Stimulated activated CD4-positive, alpha-beta T cell treated with anti-CD3 and anti-CD28 coated beads, Interleukin-4, amount 100 ng/mL, for 1 hour (primary cell): ENCODE measurements around the gene RUNX1.

Source experiments
- DNase-seq: peaks from one replicate; pipeline ENCODE4 v3.0.0-alpha.2; 2020

The RUNX1 gene

DNA sequence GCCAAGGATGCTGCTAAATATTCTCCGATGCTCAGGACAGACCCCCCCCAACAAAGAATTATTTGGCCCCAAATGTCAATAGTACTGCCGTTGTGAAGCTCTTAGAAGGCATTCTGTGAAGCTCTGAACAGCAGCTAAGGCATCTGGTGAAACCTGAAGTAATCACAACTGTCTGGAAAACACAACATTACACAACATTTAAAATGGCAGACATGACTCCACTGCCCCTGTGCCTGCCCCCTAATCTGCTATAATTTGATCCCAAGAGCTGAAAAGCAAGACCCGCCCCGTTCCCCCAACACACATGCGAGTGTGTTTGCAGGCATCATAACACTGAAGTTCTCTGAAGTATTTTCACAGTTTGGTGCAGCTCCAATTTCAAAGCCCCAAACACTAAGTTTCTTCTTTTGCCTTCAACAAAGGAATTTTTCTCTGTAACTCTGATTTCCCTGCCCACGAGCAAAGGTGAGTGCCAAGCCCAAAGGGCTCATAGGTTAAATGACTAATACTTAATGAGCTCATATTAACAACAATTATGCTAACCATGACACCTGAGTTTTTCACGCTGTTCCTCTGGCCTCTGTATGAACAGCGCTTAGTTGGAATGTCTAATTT, 251.1 kb downstream of the RUNX1 start:
- no peak for DNase-seq

GRCh38 chr21:34797201-34797525, 251.9 kb downstream of the RUNX1 start:
- no peak for DNase-seq

- DNase-seq: no peak
Observed at GRCh38 chr21:34796518-34797200, 252.4 kb downstream of the RUNX1 start.

DNA sequence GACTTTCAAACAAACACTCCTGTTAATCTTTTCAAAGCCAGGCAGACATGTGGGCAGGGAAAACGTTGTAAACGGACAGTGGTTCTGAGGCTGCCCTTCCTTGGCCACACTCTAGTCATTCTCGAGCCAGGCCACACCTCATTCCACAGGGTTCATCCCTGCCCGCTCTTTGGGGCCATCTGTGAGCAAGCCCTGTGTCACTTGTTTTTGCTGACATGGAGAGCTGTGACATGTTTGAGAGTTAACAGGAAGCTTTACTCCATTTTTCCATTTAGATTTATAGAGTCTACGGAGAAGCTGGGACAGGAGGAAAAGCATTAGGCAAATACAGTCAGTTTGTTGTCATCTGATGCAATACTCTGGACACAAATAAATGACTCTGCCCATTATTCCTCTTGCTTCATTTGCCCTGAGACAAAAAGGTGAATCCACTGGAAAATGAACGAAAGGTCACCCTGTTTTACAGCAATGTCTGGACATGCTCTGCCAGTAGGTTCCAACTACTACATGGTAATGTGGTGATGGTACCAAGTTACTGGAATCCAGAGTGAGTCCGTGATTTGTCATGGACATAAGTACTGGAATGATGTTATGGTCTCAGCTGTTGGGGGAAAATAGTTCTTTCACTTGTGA, 253.4 kb downstream of the RUNX1 start:
- DNase-seq: no peak

DNA sequence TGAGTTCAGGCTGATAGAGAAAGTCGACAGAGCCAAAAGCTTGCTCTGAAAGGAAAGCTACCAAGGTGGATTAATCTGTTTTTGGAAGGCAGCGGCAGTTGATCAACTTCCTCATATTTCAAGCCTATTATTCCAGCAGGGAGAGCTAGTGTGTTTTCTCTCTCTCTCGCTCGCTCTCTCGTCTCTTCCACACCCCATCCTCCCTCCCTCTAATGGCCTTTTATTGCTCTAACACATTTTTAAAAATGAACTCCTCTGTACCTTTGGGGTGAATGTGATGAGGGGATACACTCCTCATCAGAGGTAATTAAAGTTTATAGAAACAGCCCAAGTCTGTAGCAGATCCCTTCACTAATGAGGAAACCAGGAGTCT, 253.9 kb downstream of the RUNX1 start:
- no peak for DNase-seq

GRCh38 chr21:34794686-34795085, 254.4 kb downstream of the RUNX1 start:
- DNase-seq: no peak

GRCh38 chr21:34793471-34793870, 255.6 kb downstream of the RUNX1 start:
- no peak for DNase-seq

- no peak for DNase-seq
Observed at GRCh38 chr21:34792504-34793089, 256.5 kb downstream of the RUNX1 start.

DNA sequence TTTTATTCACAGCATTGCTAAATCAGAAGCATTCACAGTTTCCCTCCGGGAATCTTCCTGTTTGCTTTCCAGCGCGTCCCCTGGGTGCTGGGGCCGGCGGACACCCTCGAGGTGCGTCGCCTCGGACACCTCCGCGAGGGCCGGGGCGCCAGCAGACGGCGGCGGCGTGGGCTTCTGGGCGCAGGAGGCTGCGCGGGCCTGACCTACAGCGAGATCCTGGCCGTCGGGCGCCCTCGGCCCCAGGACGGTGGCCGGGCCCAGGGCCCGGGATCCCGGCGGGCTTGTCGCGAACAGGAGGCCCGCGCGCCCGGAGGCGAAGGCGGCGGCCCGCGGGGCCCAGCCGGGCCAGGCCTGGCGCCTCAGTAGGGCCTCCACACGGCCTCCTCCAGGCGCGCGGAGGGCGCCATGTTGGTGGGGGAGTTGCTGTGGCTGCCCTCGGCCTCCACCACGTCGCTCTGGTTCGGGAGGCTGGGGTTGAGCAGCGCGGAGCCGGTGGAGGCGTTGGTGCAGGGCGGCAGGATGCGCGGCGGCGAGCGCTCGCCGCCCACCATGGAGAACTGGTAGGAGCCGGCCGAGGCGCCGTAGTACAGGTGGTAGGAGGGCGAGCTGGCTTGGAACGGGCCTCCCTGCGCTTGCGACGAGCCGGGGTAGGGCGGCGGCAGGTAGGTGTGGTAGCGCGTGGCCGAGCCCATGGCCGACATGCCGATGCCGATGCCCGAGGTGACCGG, 257.2 kb downstream of the RUNX1 start:
- no peak for DNase-seq

DNA sequence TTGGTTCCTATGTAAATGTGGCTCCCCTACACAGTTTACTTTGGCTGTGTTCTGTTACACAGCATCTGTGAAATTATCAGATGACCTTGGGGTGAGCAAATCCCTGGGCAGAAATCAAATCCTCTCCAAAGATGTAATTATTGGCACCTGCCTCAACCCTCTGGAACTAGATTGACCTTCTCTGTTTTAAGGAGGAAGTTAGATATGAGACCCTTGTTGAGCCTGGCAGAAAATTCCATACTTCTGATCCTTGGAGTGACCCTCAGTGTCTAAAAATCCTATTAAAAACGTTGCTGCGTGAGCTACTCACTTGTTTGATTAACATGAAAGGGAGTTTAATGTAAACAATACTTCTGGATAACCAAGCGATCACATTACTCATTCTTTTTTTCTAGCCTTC, 258.3 kb downstream of the RUNX1 start:
- DNase-seq: no peak

- DNase-seq: no peak
Observed at GRCh38 chr21:34790341-34790740, 258.8 kb downstream of the RUNX1 start.

GRCh38 chr21:34788879-34789278, 260.2 kb downstream of the RUNX1 start:
- no peak for DNase-seq

GRCh38 chr21:34783815-34784214, 265.3 kb downstream of the RUNX1 start:
- DNase-seq: no peak

- DNase-seq: no peak
Observed at GRCh38 chr21:34782506-34783360, 266.4 kb downstream of the RUNX1 start.

DNA sequence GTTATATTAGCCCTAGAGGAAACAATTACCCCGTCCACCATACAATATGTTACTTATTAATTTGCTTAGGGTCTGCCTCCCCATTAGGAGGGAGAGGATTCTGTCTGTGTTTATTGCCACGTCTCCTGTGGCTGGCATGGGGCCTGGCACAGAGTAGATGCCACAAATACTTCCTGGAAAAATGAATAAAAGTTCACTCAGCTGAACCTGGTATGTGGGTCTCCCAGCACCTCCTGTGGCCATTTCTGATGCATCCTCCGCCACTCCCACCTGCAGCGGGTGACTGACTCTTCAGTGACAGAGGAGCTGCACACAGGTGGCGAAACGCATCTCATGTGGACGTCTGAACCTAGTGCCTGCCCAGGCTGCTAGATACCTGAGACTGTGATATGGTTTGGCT, 267.6 kb downstream of the RUNX1 start:
- no peak for DNase-seq

DNA sequence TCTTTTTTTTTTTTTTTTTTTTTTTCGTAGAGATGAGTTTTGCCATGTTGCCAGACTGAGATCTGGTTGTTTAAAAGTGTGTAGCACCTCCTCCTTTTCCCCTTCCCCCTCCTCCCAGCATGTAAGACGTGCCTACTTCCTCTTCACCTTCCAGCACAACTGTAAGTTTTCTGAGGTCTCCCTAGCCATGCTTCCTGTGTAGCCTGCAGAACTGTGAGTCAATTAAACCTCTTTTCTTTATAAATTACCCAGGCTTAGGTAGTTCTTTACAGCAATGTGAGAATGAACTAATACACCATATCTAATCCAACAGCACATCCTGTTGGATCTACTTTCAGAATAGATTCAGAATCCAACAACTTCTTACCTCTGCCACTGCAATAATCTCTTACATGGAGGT, 269.2 kb downstream of the RUNX1 start:
- no peak for DNase-seq

DNA sequence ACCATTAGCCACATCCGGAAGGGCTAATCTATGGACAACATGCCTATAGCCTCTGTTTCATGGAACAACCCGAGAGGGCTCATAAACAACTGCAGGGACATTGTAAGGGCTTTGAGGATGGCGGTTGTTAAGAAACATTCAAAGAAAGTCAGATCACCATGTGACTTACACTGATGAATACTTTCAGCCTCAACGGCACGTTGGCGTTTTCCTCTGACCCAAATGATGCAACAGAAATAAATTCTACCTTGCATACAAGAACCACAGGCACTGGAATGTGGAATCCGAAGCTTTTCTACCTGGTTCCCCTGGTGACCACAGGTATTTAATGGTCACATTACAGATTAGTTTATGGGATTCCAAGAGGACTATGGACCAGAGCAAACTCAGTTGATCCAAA, 273.3 kb downstream of the RUNX1 start:
- DNase-seq: no peak

DNA sequence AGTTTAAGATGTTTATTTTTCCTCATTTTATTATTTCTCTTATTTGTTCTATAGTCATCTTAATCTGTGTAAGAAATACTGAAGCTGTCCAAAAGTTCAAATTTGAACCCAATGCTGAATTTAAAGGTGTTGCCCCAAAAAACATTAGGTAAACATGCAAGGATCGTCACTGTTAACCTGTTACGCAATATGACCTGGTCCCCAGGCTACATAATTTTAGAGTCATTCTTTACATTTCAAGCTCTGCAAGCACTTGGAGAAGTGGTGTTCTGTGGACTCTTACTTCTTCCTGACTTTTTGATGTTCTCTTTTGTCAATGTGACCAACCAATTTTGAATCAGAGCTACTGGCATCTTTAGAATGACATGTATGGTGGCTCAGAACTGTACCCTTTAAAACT, 274.4 kb downstream of the RUNX1 start:
- no peak for DNase-seq

DNA sequence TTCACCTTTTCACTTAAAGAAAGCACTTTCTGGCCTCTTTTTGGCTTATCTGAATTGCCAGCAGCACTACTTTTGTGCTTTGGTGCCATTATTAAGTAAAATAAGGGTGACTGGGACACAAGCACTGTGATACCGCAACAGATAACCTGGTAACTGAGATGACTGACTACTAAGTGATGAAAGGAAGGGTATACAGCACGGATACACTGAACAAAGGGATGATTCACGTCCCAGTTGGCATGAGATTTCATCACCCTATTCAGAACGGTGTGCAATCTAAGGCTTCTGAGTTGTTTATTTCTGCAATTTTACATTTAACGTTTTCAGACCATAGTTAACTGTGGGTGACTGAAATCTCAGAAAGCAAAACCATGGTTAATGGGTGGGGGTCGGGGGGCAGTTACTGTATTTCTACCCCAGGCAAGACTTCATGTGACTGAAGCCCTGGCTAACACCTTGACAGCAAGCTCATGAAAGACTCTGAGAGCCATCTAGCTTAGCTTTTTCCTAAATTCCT, 277.5 kb downstream of the RUNX1 start:
- DNase-seq: no peak

GRCh38 chr21:34770576-34770975, 278.5 kb downstream of the RUNX1 start:
- DNase-seq: no peak

- no peak for DNase-seq
Observed at GRCh38 chr21:34768326-34768725, 280.8 kb downstream of the RUNX1 start.

DNA sequence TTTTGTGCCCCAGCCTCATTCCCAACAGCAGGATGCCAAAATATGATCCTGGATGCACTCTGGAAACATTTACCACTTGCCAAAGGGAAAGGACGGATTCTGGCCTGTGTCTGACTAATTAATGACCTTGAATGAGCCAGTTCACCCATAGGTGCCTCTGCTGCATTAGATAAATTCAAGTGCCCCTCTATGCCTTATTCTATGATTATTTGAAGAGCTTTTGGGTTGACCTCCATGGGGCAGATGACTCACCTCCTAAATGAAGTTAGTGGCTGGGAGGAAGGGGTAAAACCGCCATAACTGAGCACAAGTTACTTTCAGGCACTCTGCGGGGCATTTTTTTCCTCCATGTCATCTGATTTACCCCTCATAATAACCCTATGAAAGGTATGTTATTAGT, 282.2 kb downstream of the RUNX1 start:
- DNase-seq: no peak
